ENCODE measurements around the gene NRF1.

GRCh38 chr7:129572205-129572604 is 39.3 kb upstream of the NRF1 start:
- TF ChIP-seq EZH2 (IDR thresholded peaks at IDR 0.05) (no peak), POLR2AphosphoS5 (IDR thresholded peaks at IDR 0.05; ENCODE audit: borderline replicate concordance, low read depth, low read length) (no peak), FOXP2 (optimal IDR thresholded peaks at IDR 0.05; ENCODE audit: control extremely low read depth, extremely low read length, insufficient read depth) (no peak)

Data from SK-N-MC (cell line).